Keratinocyte (primary cell): ENCODE data around the gene FAM8A1. TPM values are rescaled to one million over a fixed set of nuclear protein-coding genes. Genes with fewer than 3 reads are reported as not detected.

Experiments
- DNase-seq: peaks from one replicate; pipeline ENCODE4 v3.0.0-alpha.2; 2011; ENCODE audit warnings: low read depth, missing footprints, low spot score
- FAIRE-seq: peaks from 2 replicates; lab custom pipeline; 2011; peaks lifted over from hg19 to GRCh38; lab: Jason Lieb, UNC
- H2AFZ ChIP-seq: 2 replicates; pipeline ENCODE4 v1.6.0; 2012; ENCODE audit warnings: low read length, control low read depth, inconsistent platforms; ENCODE audit not compliant: control insufficient read depth
- H3K27ac ChIP-seq: 2 replicates; pipeline ENCODE4 v1.5.1; 2011; ENCODE audit warnings: low read length; ENCODE audit not compliant: control insufficient read depth, insufficient read depth
- H3K27me3 ChIP-seq: 3 replicates; pipeline ENCODE4 v1.6.0; 2011; ENCODE audit warnings: low read length; ENCODE audit not compliant: control insufficient read depth, insufficient read depth; ENCODE audit errors: extremely low read depth
- H3K36me3 ChIP-seq, 2 experiments: 2 replicates in 1 of 2; 3 replicates in 1 of 2; pipeline ENCODE4 v1.5.1; 2011; ENCODE audit warnings: low read length in 2 of 2, mild to moderate bottlenecking in 1 of 2; ENCODE audit not compliant: control insufficient read depth in 2 of 2, insufficient read depth in 2 of 2; ENCODE audit errors: extremely low read depth in 1 of 2
- H3K4me1 ChIP-seq: 3 replicates; pipeline ENCODE4 v1.5.1; 2011; ENCODE audit warnings: low read length; ENCODE audit not compliant: control insufficient read depth, insufficient read depth; ENCODE audit errors: extremely low read depth
- H3K4me2 ChIP-seq: 3 replicates; pipeline ENCODE4 v1.6.0; 2011; ENCODE audit warnings: low read depth, low read length; ENCODE audit not compliant: control insufficient read depth, insufficient read depth; ENCODE audit errors: extremely low read depth
- H3K4me3 ChIP-seq, 3 experiments: fragments of 200-600 bp in 1 of 3; sonication (generic) in 1 of 3; 2 replicates in 2 of 3; 3 replicates in 1 of 3; pipeline ENCODE4 v1.5.1; 2011 to 2016; ENCODE audit warnings: low read length in 3 of 3, mild to moderate bottlenecking in 3 of 3, control low read depth in 2 of 3, inconsistent platforms in 1 of 3, low read depth in 1 of 3, mixed read lengths in 1 of 3, mixed run types in 1 of 3, moderate library complexity in 1 of 3; ENCODE audit not compliant: control insufficient read depth in 2 of 3, insufficient read depth in 2 of 3; ENCODE audit errors: extremely low read depth in 1 of 3
- H3K79me2 ChIP-seq: 2 replicates; pipeline ENCODE4 v1.6.0; 2012; ENCODE audit warnings: low read length; ENCODE audit not compliant: control insufficient read depth, insufficient read depth
- H3K9ac ChIP-seq: 3 replicates; pipeline ENCODE4 v1.6.0; 2011; ENCODE audit warnings: low read length; ENCODE audit not compliant: control insufficient read depth, insufficient read depth; ENCODE audit errors: extremely low read depth
- H3K9me1 ChIP-seq: 3 replicates; pipeline ENCODE4 v1.6.0; 2011; ENCODE audit warnings: low read length; ENCODE audit not compliant: control insufficient read depth, insufficient read depth; ENCODE audit errors: extremely low read depth
- H3K9me3 ChIP-seq: 2 replicates; pipeline ENCODE4 v1.5.1; 2012; ENCODE audit warnings: low read depth, low read length; ENCODE audit not compliant: control insufficient read depth
- H4K20me1 ChIP-seq: 3 replicates; pipeline ENCODE4 v1.6.0; 2011; ENCODE audit warnings: low read length; ENCODE audit not compliant: control insufficient read depth, insufficient read depth; ENCODE audit errors: extremely low read depth
- EZH2 ChIP-seq: IDR thresholded peaks from one replicate; pipeline ENCODE4 v1.6.1; 2012; ENCODE audit warnings: inconsistent platforms, mild to moderate bottlenecking, low read length, moderate library complexity
- dilution Hi-C: fragments of 300-500 bp; cut with MboI; formaldehyde crosslinking; loops from one replicate; pipeline ENCODE4 v1.7.0; 2020; ENCODE audit warnings: low sequenced_read_pairs; ENCODE audit not compliant: extremely low pct_ligation_motif_present
- polyA plus RNA-seq, 5 experiments: library from polyadenylated mRNA; depleted of rRNA in 3 of 5; stranded (reverse) in 3 of 5; stranded (forward) in 1 of 5; unstranded in 1 of 5; fragments of >200 nt; gene quantifications; 1 replicate in 1 of 5; 2 replicates in 3 of 5; 3 replicates in 1 of 5; pipeline versions ENCODE4 v1.2.1 to v1.2.3, GENCODE V29; 2011 to 2012; ENCODE audit warnings: missing spikeins in 2 of 5, low read depth in 1 of 5, low replicate concordance in 1 of 5
- TF ChIP-seq, protein P1 (sequence below), 3 experiments: IDR thresholded peaks in 1 of 3; conservative IDR thresholded peaks in 1 of 3; optimal IDR thresholded peaks in 1 of 3; 2 replicates in 2 of 3; 3 replicates in 1 of 3; pipeline versions ENCODE3 to v1.5.1; 2011; ENCODE audit warnings: low read length in 3 of 3, mild to moderate bottlenecking in 3 of 3, moderate library complexity in 2 of 3, control low read depth in 1 of 3, inconsistent platforms in 1 of 3; ENCODE audit not compliant: insufficient read depth in 2 of 3; ENCODE audit errors: extremely low read depth in 1 of 3

FAM8A1 gene
- polyA plus RNA-seq, 1 donor (not counting 4 experiments of a cell fraction or from before 2014, with no cell fraction given): 9.1 TPM

DNA sequence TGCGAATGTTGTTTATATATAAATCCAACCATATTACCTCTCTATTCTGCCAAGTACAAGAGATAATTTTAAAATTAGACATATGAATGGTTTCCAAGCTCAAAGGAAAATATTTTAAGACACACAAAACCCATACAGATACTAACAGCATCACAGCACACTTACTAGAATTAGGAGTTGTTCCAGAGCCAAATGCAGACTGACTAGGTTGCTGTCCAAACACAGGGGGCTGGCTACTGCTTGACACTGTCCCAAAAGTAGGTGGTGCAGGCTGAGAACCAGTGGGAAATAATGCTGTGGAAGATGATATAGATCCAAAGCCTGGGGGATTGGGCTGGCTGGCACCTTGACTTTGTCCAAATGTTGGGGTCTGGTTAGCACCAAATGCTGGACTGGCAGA is 24.3 kb downstream of the FAM8A1 start:
- dilution Hi-C loops: no loop called here
- no peak overlapping the region for H3K9ac ChIP-seq
- H4K20me1 ChIP-seq: peaks cover 2% of the 10 kb centered on the region
- peaks cover 9 to 21% of the 10 kb centered on the region in 2 experiments for H3K36me3 ChIP-seq
- H2AFZ ChIP-seq: no peak overlapping the region
- no peak overlapping the region for H3K4me2 ChIP-seq
- no peak for TF ChIP-seq EZH2
- TF ChIP-seq, protein P1, sequence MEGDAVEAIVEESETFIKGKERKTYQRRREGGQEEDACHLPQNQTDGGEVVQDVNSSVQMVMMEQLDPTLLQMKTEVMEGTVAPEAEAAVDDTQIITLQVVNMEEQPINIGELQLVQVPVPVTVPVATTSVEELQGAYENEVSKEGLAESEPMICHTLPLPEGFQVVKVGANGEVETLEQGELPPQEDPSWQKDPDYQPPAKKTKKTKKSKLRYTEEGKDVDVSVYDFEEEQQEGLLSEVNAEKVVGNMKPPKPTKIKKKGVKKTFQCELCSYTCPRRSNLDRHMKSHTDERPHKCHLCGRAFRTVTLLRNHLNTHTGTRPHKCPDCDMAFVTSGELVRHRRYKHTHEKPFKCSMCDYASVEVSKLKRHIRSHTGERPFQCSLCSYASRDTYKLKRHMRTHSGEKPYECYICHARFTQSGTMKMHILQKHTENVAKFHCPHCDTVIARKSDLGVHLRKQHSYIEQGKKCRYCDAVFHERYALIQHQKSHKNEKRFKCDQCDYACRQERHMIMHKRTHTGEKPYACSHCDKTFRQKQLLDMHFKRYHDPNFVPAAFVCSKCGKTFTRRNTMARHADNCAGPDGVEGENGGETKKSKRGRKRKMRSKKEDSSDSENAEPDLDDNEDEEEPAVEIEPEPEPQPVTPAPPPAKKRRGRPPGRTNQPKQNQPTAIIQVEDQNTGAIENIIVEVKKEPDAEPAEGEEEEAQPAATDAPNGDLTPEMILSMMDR (optimal IDR thresholded peaks at IDR 0.05 in 1 of 3, IDR thresholded peaks at IDR 0.05 in 1 of 3, conservative IDR thresholded peaks at IDR 0.05 in 1 of 3; ENCODE audit: extremely low read depth in 1 of 3, insufficient read depth in 2 of 3, low read length in 3 of 3): no peak
- no peaks in the 10 kb centered on the region for H3K4me1 ChIP-seq
- no peaks in the 10 kb centered on the region for H3K27me3 ChIP-seq
- no peaks in the 10 kb centered on the region for H3K9me3 ChIP-seq
- H3K79me2 ChIP-seq: peaks cover 25% of the 10 kb centered on the region
- H3K9me1 ChIP-seq: peaks cover 3% of the 10 kb centered on the region
- FAIRE-seq (no peak), DNase-seq (no peak)
- no peak overlapping the region for H3K4me3 ChIP-seq
- H3K27ac ChIP-seq: no peak overlapping the region

- H2AFZ ChIP-seq: no peak overlapping the region
- no peak for DNase-seq
- no peak overlapping the region for H3K27ac ChIP-seq
- peaks cover 9 to 27% of the 10 kb centered on the region in 2 experiments for H3K36me3 ChIP-seq
- TF ChIP-seq, protein P1 (optimal IDR thresholded peaks at IDR 0.05 in 1 of 3, IDR thresholded peaks at IDR 0.05 in 1 of 3, conservative IDR thresholded peaks at IDR 0.05 in 1 of 3; ENCODE audit: extremely low read depth in 1 of 3, insufficient read depth in 2 of 3, low read length in 3 of 3): no peak
- TF ChIP-seq EZH2: no peak
- H3K9me1 ChIP-seq: peaks cover 3% of the 10 kb centered on the region
- no peaks in the 10 kb centered on the region for H3K9me3 ChIP-seq
- peaks cover 5% of the 10 kb centered on the region for H4K20me1 ChIP-seq
- no peaks in the 10 kb centered on the region for H3K27me3 ChIP-seq
- dilution Hi-C loops: no loop called here
- no peak overlapping the region for H3K4me2 ChIP-seq
- H3K9ac ChIP-seq: no peak overlapping the region
- H3K4me1 ChIP-seq: no peaks in the 10 kb centered on the region
- H3K79me2 ChIP-seq: peaks cover 23% of the 10 kb centered on the region
- H3K4me3 ChIP-seq: no peak overlapping the region
- no peak for FAIRE-seq
Measured at GRCh38 chr6:17628873-17629272, 28.8 kb downstream of the FAM8A1 start.
